GM12878 (cell line): ENCODE data around the gene RSAD2. TPM values are rescaled to one million over a fixed set of nuclear protein-coding genes. Genes with fewer than 3 reads are reported as not detected.

ENCODE experiments used
- ATAC-seq: fragments of 200-7000 bp; cut with Tn5 transposase; 3 replicates; pipeline ENCODE4 v1.9.1; 2020; ENCODE audit warnings: mild to moderate bottlenecking, moderate library complexity
- BruUV-seq: library from RNA; stranded (reverse); fragments of 400-500 nt; replicated peaks from 2 replicates; lab custom pipeline; 2021; lab: Mats Ljungman, UMichigan
- CTCF ChIA-PET: fragments of 300-600 bp; sonication (Branson Sonifier 250); formaldehyde crosslinking; extraction: SDS; loops from one replicate; lab custom pipeline; 2021; ENCODE audit warnings: inconsistent platforms; lab: Yijun Ruan, JAX
- POLR2A ChIA-PET: fragments of 350-600 bp; formaldehyde crosslinking; extraction: SDS; loops from one replicate; lab custom pipeline; 2021; ENCODE audit warnings: inconsistent platforms; lab: Charles Lee
- RAD21 ChIA-PET: fragments of 300-600 bp; sonication (Branson Sonifier 250); formaldehyde crosslinking; loops from one replicate; lab custom pipeline; 2023; ENCODE audit warnings: antibody characterized with exemption; ENCODE audit not compliant: unreplicated experiment; lab: Charles Lee
- SMC1A ChIA-PET: fragments of 300-600 bp; sonication (Branson Sonifier 250); formaldehyde crosslinking; loops from one replicate; lab custom pipeline; 2023; ENCODE audit not compliant: unreplicated experiment, uncharacterized antibody; lab: Charles Lee
- DNase-seq: peaks from one replicate; pipeline ENCODE4 v3.0.0-alpha.2; 2011; ENCODE audit warnings: low read depth, low spot score
- FAIRE-seq: peaks from 3 replicates; lab custom pipeline; 2011; peaks lifted over from hg19 to GRCh38; lab: Jason Lieb, UNC
- H2AFZ ChIP-seq: 2 replicates; pipeline ENCODE4 v1.6.0; 2011; ENCODE audit warnings: low read depth, low read length, control low read depth; ENCODE audit not compliant: control insufficient read depth
- H3K27ac ChIP-seq: 2 replicates; pipeline ENCODE4 v1.5.1; 2011; ENCODE audit warnings: control low read depth; ENCODE audit not compliant: control insufficient read depth, insufficient read depth
- H3K27me3 ChIP-seq, 2 experiments: replicated peaks in 1 of 2; 2 replicates each; pipeline versions ENCODE4 v1.6.0 to v1.6.1; 2011; ENCODE audit warnings: low read length in 1 of 2; ENCODE audit not compliant: control insufficient read depth in 2 of 2, insufficient read depth in 2 of 2
- H3K36me3 ChIP-seq, 2 experiments: 2 replicates each; pipeline ENCODE4 v1.5.1; 2011; ENCODE audit warnings: low read length in 1 of 2; ENCODE audit not compliant: control insufficient read depth in 2 of 2, insufficient read depth in 2 of 2
- H3K4me1 ChIP-seq: 2 replicates; pipeline ENCODE4 v1.6.1; 2011; ENCODE audit warnings: mild to moderate bottlenecking, low read length, moderate library complexity, mixed read lengths; ENCODE audit not compliant: control insufficient read depth, insufficient read depth
- H3K4me2 ChIP-seq: 2 replicates; pipeline ENCODE4 v1.6.0; 2011; ENCODE audit warnings: control low read depth; ENCODE audit not compliant: control insufficient read depth, insufficient read depth
- H3K4me3 ChIP-seq: fragments of 200-600 bp; sonication (generic); 2 replicates; pipeline ENCODE4 v1.5.1; 2016
- H3K79me2 ChIP-seq: 2 replicates; pipeline ENCODE4 v1.6.0; 2011; ENCODE audit warnings: low read length; ENCODE audit not compliant: control insufficient read depth, insufficient read depth
- H3K9ac ChIP-seq: 2 replicates; pipeline ENCODE4 v1.8.0; 2011; ENCODE audit warnings: low read length, control low read depth, mixed read lengths; ENCODE audit not compliant: control insufficient read depth, insufficient read depth
- H3K9me3 ChIP-seq: replicated peaks from 3 replicates; pipeline ENCODE4 v1.5.1; 2011; ENCODE audit warnings: mild to moderate bottlenecking, low read length; ENCODE audit not compliant: control insufficient read depth, insufficient read depth
- H4K20me1 ChIP-seq: 2 replicates; pipeline ENCODE4 v1.6.0; 2011; ENCODE audit not compliant: control insufficient read depth, insufficient read depth
- ATF3 ChIP-seq: IDR thresholded peaks from 2 replicates; pipeline ENCODE4 v1.6.1; 2011; ENCODE audit warnings: low read depth, mild to moderate bottlenecking, low read length, moderate library complexity, borderline replicate concordance; ENCODE audit errors: extremely low read depth
- CBX3 ChIP-seq: fragments of 200-600 bp; sonication (generic); IDR thresholded peaks from 2 replicates; pipeline ENCODE4 v1.6.1; 2016; ENCODE audit warnings: low read depth, borderline replicate concordance
- CREB1 ChIP-seq: IDR thresholded peaks from 2 replicates; pipeline ENCODE4 v1.6.1; 2012; ENCODE audit warnings: low read depth, mild to moderate bottlenecking, inconsistent platforms
- CTCF ChIP-seq, 3 experiments: IDR thresholded peaks in 2 of 3; conservative IDR thresholded peaks in 1 of 3; 2 replicates each; pipeline ENCODE4 v1.5.1; 2011; ENCODE audit warnings: low read depth in 3 of 3, low read length in 3 of 3, mild to moderate bottlenecking in 3 of 3, control low read depth in 2 of 3, moderate library complexity in 2 of 3, inconsistent platforms in 1 of 3, mixed read lengths in 1 of 3; ENCODE audit not compliant: control insufficient read depth in 2 of 3, insufficient read depth in 1 of 3; ENCODE audit errors: extremely low read depth in 1 of 3
- EED ChIP-seq: sonication (generic); IDR thresholded peaks from 2 replicates; pipeline ENCODE4 v1.6.1; 2016; ENCODE audit warnings: antibody characterized with exemption, low read depth
- POLR2AphosphoS2 ChIP-seq: IDR thresholded peaks from 2 replicates; pipeline ENCODE4 v1.6.1; 2011; ENCODE audit warnings: low read depth, mild to moderate bottlenecking, low read length, improper control_type of control experiment, moderate library complexity
- POU2F2 ChIP-seq: IDR thresholded peaks from 3 replicates; pipeline ENCODE4 v1.6.1; 2011; ENCODE audit warnings: low read depth, mild to moderate bottlenecking, low read length, borderline replicate concordance
- PRDM15 ChIP-seq: fragments of 450-650 bp; formaldehyde crosslinking; IDR thresholded peaks from 2 replicates; pipeline ENCODE4 v1.4.0; 2020; ENCODE audit warnings: mild to moderate bottlenecking, moderate library complexity
- RELB ChIP-seq: fragments of 450-650 bp; IDR thresholded peaks from 2 replicates; pipeline ENCODE4 v1.6.1; 2017; ENCODE audit warnings: low read depth, mild to moderate bottlenecking, moderate library complexity
- SMARCA5 ChIP-seq: fragments of 450-650 bp; IDR thresholded peaks from 2 replicates; pipeline ENCODE4 v1.6.1; 2017; ENCODE audit warnings: mild to moderate bottlenecking
- SMC3 ChIP-seq: IDR thresholded peaks from 2 replicates; pipeline ENCODE4 v1.6.1; 2011; ENCODE audit warnings: low read length, improper control_type of control experiment, borderline replicate concordance
- USF2 ChIP-seq: IDR thresholded peaks from 2 replicates; pipeline ENCODE4 v1.6.1; 2011; ENCODE audit warnings: low read depth, low read length, improper control_type of control experiment, borderline replicate concordance
- ZNF24 ChIP-seq: fragments of 450-650 bp; IDR thresholded peaks from 2 replicates; pipeline ENCODE4 v1.6.1; 2017; ENCODE audit warnings: antibody characterized with exemption, mild to moderate bottlenecking
- WGBS: methylation state at CpG from one replicate; pipeline ENCODE4 v1.1.6; 2016; ENCODE audit warnings: low lambda C conversion rate; ENCODE audit not compliant: insufficient replicate concordance, insufficient coverage; ENCODE audit errors: missing lambda C conversion rate; 5-methylcytosine and 5-hydroxymethylcytosine counted together
- in situ Hi-C: fragments of 300-500 bp; cut with MboI; formaldehyde crosslinking; loops from 9 replicates; pipeline ENCODE4 v1.14.3; 2018; ENCODE audit warnings: mixed read lengths
- intact Hi-C: fragments of 100-400 bp; cut with micrococcal nuclease; formaldehyde crosslinking; loops from one replicate; pipeline ENCODE4 v1.14.2; 2022; ENCODE audit not compliant: unreplicated experiment
- polyA plus RNA-seq, 11 experiments: library from polyadenylated mRNA; depleted of rRNA in 4 of 11; unstranded in 6 of 11; stranded (reverse) in 5 of 11; fragments of >200 nt; fragmentation: Nextera tagmentation in 4 of 11; fragmentation: Illumina TruSeq in 1 of 11; extraction: Ambion mirVana in 4 of 11; extraction: Trizol in 1 of 11; gene quantifications; 1 replicate in 1 of 11; 2 replicates in 10 of 11; pipeline versions ENCODE4 v1.2.1 to v1.2.3, GENCODE V29; 2011 to 2016; ENCODE audit warnings: inconsistent platforms in 2 of 11, missing spikeins in 2 of 11, low read depth in 1 of 11
- total RNA-seq, 4 experiments: library from RNA; depleted of rRNA in 3 of 4; stranded (reverse); fragments of >200 nt in 3 of 4; fragmentation: Illumina TruSeq in 1 of 4; extraction: Trizol in 1 of 4; gene quantifications; 2 replicates each; pipeline versions ENCODE4 v1.2.1 to v1.2.3, GENCODE V29; 2013 to 2021

The RSAD2 gene
- total and polyA plus RNA-seq, 10 of the 15 experiments (the other 5 are each of a cell fraction or from before 2014, with no cell fraction given), result 0.24 to 0.90 (median 0.69) TPM

- SMC1A ChIA-PET, result interaction anchor here (0.7 to 6.0 kb wide), 38 partner anchors 9 to 204 kb away, joined by 3 to 73 read pairs (median 5); partner anchors contain the start of gene RSAD2
- no peak for DNase-seq
- RAD21 ChIA-PET, result interaction anchor here (0.6 to 3.5 kb wide), 24 partner anchors 8 to 1274 kb away, joined by 3 to 40 read pairs (median 5); no protein-coding TSS in a partner anchor
- Histone ChIP-seq H3K4me1 (no peaks in the 10 kb centered on the region), H3K9ac (no peak overlapping the region), H3K27me3 (no peaks in the 10 kb centered on the region), H3K4me2 (no peak overlapping the region), H3K4me3 (no peak overlapping the region), H2AFZ (no peak overlapping the region), H3K36me3 (no peaks in the 10 kb centered on the region), H3K9me3 (no peaks in the 10 kb centered on the region), H4K20me1 (no peaks in the 10 kb centered on the region), H3K79me2 (no peaks in the 10 kb centered on the region), H3K27ac (no peak overlapping the region)
- POLR2A ChIA-PET, result no interaction called here
- BruUV-seq, result no TSS peak
- WGBS, result 78% methylated on average over 5 of the region's 5 CpGs
- CTCF ChIA-PET, result interaction anchor here (0.6 to 7.1 kb wide), 49 partner anchors 9 to 530 kb away, joined by 3 to 127 read pairs (median 5); partner anchors contain the start of genes RNF144A and RSAD2
- ATAC-seq, result peak; percentile 64
- intact Hi-C loops (loop anchor here (1.0 to 5.0 kb wide), 5 partner anchors 20 to 187 kb away; partner anchors contain the start of gene RNF144A), in situ Hi-C loops (no loop called here)
- no peak for FAIRE-seq
- TF ChIP-seq CTCF (IDR thresholded peaks at IDR 0.05 in 2 of 3, conservative IDR thresholded peaks at IDR 0.05 in 1 of 3; ENCODE audit: control insufficient read depth in 2 of 3, extremely low read depth in 1 of 3, insufficient read depth in 1 of 3, low read depth in 3 of 3, low read length in 3 of 3), result peak; percentile 50 to 81 (median 68); a peak in 5 of 6 replicates
- no peak for TF ChIP-seq SMARCA5
- TF ChIP-seq POLR2AphosphoS2, result no peak
- no peak for TF ChIP-seq CREB1
- no peak for TF ChIP-seq POU2F2
- TF ChIP-seq SMC3, result peak; percentile 94
- no peak for TF ChIP-seq CBX3
- no peak for TF ChIP-seq PRDM15
- no peak for TF ChIP-seq ATF3
- no peak for TF ChIP-seq ZNF24
- no peak for TF ChIP-seq RELB
- no peak for TF ChIP-seq USF2
- no peak for TF ChIP-seq EED
These were observed 19.6 kb downstream of the RSAD2 start for GRCh38 chr2:6896930-6897759.
